ENCODE results near the gene NMT1.

The NMT1 gene

DNA sequence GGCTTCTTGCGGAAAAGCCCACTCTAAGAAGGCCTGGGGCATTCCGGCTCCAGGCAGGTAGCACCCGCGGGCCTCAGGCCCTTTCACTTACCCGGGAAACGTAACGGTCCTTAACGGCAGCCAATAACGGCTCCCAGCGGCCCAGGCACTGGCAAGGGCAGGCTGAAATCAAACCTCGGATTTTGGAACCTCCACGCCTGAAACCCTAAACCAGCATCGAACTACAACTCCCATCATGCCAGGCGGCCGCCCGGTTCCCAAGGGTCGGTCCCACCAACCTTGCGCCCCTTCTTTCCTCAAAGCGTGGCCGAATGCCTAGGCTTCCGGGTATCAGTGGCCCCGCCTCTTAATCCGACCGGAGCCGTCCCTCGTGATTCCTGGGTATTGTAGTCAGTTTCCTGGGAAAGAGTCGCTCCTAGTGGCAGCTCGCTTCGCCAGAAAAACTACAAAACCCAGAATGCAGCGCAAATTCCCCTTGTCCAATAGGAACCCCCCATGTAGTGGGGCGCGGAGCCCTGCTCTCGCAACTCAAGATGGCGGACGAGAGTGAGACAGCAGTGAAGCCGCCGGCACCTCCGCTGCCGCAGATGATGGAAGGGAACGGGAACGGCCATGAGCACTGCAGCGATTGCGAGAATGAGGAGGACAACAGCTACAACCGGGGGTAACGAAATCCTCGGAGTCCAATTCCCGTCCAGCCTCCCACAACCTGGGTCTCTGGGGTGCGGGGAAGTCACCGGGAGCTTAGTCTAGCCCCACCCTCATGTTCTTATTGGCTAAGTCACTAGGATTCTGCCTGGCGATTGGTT, at the start of gene NMT1:
NMT1 (plus strand) TSS at position 521 of the 809 bp plus-strand sequence; CDS start at position 534, 13 bp downstream.
- DNase-seq, result peak; percentile 100

DNA sequence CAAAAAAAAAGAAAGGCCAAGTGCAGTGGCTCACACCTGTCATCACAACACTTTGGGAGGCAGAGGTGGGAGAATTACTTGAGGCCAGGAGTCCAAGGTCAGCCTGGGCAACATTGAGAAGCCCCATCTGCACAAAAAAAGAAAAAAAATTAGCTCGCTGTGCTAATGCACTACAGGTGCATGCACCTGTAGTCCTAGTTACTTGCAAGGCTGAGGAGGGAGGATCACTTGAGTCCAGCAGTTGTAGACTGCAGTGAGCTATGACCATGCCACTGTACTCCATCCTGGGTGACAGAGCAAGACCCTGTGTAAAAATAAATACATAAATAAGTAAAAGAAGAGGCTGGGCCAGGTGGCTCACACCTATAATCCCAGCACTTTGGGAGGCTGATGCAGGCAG, 49.4 kb upstream of the NMT1 start:
- DNase-seq, result no peak

DNA sequence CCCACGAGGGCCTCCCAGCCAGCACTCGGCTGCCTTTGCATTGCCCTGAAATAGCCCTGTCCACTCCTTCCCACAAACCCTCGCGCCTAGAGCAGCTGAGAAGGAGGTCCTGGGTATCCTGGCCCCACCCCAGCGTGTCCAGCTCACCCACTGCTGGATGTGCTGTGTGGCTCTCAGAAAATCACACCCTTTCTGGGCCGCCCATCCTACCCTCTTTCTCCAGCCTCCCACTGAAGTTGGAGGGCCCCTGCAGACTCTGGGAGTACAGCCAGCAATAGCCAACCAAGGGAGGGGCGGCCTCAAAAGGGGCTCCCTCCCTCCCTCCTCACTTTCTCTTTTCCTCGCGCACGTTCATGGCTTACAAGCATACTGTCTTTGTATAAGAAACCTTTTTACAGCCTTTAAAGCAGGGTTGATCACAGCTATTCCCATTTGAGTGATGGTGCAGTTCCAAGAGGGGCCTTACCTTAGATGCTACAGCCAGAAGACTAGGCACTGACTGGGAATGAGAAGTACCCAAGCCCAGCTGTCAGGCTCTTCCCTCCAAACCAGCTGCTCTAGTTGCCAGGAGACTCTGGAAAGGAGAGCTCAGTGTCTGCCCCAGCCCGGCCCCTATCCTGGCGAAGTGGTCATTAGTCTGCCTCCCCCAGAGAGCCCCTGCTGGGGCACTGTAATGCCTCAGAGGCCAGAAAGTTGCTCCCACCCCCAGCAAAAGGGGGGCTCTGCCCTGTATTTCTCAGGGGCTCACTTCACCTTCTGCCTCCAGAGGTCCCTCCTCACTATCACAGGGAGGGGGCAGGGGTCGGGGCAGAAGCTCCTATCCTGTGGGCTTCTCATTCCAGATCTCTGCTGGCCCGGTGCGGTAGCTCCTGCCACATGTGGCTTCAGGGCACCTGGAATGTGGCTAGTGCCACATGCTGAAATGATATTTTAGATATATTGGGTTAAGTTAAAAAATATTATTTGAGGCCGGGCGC, 47.8 kb upstream of the NMT1 start:
- peak; percentile 71 for DNase-seq

DNA sequence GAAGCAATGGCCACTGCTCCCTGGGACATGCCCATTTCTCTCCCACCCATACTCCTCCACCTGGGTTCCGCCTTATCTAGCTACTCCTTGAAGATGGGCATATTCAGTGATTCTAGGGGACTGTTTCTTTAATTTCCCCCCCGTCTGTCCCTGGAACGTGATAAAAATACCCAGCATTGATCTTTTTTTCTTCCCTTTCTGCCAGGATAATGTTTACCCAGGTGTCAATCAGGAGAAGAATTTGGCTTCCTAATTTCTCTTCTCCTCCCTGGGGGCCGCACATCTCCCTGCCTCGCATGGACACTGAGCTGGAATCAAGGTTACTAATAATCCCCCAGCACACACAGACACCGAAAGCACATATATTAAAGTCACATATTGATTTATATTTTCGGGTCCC, 44.9 kb upstream of the NMT1 start:
- no peak for DNase-seq

DNA sequence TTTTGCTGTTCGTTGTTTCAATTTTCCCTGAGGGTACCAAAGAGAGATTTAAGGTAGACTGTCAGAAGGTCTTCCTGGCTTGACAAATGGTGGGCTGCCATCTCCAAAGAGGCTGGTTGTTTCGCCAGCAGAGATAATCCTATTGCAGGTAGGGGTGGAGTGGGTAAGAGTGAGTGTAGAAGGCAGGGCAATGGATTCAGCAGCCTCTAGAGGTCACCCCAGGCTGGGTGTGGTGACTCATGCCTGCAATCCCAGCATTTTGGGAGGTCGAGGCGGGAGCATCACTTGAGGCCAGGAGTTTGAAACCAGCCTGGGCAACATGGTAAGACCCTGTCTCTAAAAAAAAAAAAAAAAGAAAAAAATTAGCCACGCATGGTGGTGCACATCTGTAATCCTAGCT, 44.3 kb upstream of the NMT1 start:
- no peak for DNase-seq

DNA sequence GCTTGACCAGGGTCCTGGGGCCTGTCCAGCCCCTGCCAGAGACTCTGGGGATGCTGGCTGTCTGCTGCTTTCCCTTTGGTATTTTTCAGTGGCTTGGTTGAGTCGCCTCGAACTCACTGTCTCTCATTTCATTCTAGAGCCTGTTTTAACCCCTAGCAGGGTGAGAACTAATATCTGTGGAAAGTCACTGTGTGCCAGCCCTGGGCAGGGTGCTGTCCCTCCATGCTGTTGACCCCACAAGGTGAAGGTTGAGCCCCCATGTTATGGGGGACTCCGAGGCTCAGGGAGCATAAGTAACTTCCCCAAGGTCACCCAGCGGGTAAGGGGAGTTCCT, 42.6 kb upstream of the NMT1 start:
- DNase-seq, result no peak

DNA sequence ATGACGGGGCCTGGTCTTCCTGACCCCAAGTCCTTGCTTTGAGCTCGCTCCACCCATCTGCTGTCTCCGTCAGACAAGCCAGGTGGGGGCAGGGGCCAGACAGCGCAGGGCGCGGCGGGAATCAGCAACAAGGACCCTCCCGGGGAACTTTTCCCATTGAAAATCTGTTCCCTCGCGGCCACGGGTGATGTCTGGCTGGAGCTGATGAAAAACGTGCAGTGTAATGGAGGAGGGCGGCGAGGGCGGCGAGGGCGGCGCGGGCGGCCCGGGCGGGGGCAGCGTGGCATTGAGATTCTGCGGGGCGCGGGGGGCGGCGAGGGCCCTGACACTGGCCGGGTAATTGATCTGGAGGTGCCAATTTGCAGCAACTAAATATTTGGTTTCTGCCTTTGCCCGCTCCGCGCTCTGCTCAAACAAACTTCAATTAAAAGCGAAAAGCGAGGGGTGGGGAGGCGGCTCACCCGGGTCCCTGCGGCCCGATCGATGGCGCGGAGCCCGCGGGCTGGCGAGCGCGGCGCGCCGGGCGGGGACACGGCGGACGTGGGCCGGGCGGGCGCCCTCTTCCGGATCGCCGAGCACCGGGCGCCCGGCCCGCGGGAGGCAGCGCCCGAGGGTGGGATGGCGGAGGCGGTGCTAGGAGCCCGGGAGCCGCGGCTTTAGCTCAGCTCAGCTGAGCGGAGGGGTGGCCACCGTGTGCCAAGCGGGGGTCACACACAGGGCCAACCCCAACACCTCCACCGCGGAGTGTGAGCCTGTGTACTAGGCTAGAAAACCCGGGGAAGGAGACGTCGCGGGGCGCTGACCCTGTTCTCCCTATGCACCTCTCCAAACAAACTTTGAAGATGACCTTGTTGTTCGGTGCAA, 42.0 kb upstream of the NMT1 start:
- DNase-seq, result peak; percentile 55

DNA sequence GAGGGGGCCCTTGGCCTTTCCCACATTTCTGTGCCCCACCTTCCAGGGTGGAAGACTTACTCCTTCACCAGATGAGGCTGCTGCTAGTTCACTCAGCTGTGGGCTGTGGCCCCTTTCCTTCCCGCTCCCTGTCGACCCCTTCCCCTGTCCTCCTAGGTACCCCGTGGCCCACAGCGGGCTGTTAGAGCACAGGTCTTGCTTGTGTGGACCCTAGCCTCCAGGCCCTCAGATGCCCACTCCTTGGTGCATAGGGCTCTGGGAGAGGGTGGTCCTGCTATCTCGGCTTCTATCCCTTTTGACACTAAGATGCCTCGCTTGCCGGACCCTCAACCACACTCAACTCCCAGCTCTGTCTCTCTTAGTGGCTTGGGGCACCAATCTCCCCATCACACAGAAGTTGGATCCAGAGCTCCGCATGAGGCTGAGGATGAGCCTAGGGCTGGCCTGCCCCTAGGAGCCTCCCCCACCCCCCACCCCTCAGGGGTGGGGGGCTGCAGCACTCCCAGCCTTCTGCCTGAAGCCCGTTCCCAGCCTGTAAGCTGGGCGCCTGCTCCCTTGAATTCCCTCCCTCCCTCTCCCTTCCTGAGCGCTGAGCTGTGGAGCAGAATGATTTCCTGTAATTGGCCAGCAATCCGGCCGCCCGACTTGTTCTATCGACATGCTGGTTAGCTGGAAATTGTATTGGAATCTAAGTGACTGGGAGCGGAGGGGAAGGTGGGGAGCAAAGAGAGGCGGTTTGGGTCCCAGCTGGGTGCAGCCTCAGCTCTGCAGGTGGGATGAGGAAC, 40.6 kb upstream of the NMT1 start:
- DNase-seq, result peak; percentile 68

DNA sequence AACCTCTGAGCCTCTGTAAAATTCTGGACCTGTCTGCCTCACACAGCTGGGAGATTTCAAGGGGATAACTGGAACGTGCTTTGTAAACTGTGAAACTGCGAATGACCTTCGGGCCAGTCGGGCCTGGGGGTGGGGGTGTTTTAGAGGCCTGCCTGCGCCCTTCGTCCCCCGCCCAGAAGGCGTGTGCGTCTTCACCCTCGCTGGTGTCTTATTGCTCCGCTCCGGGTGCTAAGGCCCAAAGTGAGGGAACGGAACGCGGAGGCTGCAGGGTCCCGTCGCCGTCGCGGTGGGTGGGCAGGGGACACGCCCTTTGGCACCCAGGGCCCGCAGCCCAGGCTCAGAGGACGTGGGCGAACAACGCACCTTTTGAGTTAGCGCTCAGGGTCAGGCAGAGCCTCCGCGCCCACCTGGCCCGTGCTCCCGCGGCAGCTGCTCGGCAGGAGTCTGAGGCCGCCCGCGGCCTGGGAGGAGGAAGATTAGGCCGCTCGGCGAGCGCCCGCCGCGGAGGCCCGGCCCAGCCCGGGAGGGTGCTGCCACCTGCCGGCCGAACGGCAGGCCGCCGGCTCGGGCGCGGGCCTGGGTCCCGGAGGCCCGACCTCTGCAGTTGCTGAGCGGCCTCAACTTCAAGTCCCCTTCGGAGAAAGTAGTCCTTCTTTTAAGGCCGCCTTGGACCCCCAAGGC, 39.4 kb upstream of the NMT1 start:
- peak; percentile 71 for DNase-seq

DNA sequence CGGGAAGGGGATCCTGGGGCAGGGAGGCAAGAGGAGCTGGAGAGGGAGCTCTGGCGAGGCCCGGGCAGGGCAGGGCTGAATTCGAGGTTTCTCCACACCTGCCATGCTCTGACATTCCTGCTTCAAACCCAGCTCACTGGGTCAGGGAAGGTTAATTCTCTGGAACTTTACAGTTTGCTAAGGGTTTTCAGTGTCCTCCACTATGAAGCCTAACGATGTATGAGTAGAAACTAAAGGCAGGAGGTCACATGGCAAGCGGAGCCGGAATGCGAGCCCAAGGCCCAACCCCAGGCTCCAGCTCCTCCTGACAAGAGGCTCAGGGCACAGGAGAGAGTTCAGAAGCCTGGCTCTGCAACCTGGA, 38.8 kb upstream of the NMT1 start:
- no peak for DNase-seq

DNA sequence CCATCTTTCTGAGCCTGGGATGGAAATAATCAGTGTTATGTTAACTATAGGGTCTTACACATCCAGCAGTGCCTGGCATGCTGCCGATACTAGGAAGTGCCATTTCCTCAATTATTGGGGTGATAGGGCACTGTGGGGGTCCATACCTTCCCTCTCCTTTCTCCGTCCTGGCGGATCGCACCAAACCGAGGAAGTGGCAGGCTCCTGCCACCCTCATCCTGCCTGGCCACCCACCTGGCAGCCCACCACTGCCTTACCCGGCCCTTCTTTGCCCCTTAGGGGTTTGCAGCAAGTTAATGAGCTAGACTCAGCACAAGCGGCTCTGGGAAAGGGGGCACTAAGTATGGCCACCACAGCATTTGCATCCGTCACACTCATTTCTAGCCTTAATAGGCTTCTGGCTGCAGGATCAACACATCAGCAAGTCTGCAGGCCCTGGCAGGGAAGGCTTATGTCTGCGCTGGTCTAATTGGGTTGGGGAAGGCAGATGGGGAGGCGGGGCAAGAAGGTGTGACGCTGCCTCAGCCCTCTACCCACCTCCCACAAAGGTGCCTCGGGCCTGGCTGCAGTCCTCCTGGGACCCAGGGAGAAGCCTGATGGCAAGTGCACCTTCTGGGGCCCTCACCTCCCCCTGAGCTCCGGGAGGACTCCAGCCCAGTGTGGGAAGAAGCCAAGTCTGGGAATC, 38.3 kb upstream of the NMT1 start:
- DNase-seq, result no peak

DNA sequence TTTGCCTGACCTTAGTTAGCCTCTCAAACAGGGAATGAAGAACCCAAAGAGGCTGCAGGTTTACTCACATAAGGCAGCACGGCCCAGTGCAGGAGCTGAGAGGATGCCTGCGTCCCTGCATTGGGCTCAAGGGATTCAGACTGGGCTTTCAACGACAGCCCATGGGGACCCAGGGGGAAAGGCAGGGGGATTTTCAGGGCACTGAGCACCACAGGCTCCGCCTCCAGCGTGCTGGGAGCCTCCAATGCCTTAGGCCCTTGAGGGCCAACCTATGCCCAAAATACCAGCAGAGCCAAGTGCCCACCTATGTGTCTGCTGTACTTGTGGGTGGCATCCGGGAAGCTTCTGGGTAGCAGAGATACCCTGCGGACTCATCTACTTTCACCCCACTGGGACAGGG, 32.0 kb upstream of the NMT1 start:
- no peak for DNase-seq

DNA sequence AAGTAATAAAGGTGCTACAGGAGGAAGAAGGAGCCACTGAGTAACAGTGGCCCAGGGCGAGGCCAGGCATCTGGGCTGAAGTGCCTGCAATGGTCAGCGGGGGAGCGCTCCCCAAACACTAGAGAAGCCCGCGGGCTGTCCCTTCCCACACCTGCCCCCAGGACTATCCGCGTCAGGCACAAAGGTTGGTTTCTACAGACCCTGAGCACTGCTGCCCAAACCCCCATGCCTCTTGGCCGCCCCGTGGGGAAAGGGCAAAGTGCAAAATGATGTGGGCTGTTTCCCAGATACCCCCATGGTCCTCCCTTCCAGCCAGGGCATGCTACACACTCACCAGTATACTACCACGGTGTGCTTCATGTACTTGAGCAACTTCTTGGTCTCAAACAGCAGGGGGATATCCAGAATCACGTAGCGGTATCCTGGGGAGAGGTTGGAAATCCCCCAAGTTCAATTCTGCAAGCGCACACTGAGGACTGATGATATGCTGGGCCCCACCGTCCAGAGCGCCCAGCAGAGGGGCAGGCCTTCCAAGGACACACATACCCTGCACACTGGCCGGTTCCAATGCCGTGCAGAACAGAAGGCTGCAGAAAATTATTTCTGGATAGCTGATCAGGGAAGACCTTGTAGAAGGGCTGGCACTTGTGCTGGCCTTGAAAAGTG, 31.2 kb upstream of the NMT1 start:
- DNase-seq, result no peak

DNA sequence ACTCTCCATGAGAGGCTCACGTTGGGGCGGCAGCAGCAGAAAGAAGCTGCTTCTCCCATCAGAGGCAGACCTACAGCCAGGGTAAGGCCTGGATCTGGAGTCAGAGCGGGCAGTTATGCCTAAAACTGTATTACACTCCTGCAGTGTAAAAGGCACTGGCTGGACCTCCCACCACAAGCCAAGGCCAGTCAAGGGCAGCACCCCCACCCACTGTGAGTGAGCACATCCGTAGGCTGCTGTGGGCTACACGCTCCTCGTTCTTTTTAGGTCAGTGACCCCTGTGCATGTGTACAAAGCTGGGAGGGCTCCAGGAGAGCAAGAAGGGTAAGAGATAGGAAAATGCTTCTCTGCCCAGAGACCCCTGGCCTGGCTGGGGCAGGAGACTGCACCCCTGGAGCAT, 30.4 kb upstream of the NMT1 start:
- no peak for DNase-seq

DNA sequence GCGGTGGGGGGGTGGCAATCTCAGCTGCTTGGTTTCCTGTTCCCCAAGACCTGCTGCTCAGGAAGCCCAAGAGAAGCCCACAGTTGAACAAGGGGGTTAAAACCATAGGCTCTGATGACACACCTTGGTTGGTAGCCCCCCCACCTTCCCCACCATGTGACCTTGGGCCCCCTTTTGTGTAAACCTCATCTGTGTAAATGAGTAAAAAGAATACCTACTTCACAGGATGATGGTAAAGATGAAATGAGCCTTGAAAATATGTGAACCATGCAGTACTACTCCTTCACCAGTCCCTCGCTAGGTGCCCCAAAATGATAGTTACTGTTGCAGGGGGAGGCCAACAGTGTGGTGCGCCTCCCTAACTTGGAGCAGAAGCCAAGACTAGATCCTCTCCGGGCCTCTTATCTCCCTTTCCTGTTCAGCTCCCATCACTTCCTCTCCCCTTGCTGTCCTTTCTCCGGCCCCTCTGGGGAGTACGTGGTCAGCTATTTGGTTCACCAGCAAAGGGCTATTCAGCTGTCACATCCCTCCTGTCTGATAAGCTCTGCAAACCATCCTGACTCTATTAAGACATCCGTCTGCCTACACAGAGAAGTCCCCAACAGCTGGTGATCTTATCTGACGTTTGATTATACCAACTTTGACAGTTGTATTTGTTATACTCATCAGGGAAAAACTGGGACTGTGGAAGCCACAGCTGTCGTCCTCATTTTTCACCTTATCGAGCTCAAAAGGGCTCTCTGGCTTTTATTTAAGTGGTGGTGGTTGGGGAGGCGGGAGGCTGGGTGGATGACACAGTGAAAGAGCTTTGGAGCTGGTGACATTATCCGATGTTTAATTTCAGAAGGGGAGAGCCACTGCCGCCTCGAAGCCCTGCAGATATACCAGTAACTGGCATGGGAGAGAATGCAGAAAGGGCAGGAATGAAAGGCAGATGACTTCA, 29.6 kb upstream of the NMT1 start:
- DNase-seq, result no peak

DNA sequence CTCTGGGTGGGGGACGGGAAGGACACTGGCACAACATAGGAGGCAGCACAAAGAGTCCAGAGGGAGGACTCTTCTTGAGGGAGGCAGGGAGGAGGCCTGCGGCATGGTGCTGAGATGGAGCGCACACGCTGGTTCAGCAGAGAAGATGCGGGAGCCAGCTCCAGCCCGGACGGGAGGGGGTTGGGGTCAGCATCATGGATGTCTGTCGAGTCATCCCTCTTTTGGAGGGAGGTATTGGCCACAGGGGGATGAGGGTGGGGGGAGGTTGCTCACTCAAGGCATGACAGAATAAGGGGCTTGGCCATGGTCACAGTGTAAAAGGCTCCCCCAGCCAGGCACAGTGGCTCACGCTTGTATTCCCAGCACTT, 29.0 kb upstream of the NMT1 start:
- no peak for DNase-seq

DNA sequence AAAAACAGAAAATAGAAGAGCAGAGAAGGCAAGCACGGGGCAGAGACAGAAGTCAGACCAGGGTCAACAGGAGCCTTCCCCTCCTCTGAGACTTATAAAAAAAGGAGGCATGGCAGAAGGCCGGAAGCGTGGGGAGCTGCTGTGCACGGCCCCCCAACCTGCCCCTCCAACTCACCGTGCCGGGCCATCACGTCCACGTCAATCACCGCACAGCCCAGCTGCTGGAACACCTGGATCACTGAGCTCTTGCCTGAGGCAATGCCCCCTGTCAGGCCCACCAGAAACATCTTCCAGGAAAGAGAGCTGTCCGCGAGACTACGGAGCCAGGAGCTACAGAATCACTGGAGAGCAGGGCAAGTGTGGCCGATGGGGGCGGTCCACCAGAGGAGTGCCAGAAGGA, 26.5 kb upstream of the NMT1 start:
- no peak for DNase-seq

DNA sequence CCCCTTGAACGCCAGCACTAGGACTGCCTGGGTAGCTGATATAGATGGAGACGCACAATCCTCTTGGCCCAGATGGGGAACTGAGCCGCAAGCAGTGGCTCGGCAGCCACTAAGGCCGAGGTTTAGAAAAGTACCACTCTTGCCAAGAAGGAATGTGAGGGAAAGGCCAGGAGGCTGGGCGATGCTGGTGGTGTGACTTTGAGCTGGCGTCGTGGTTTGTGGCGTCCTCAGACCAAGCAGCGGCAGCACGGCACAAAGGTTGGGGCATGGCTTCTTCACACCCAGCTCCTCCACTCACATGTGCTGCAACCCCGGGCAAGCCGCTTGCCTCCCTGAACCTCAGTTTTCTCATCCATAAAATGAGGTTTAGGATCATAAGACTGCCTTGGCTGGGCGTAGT, 25.3 kb upstream of the NMT1 start:
- no peak for DNase-seq

DNA sequence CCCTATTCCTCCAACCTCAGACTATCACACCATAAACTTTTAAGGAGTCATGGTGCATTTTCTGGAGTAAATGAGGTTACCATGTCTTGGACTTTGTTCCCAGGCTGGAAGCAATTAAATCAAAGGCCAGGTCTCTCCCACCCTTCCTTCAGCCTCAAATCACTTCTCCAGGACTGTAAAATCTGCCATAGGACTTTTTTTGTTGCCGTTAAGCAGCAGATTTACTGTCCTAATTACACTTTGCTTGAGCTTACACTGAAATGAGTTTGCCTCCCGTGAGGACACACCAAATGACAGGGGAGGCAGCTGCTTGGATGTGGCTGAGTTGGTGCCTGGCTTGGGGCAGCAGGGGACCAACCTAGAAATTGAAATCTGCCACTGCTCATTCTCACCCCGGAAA, 24.4 kb upstream of the NMT1 start:
- DNase-seq, result no peak

All from left hindlimb (tissue), 1 donor.